Esophagus muscularis mucosa (tissue), 3 donors: ENCODE results near the gene P2RX5.

ENCODE experiments used
- CTCF ChIP-seq, 3 experiments: fragments of 200-600 bp in 2 of 3; fragments of 450-650 bp in 1 of 3; sonication (generic) in 2 of 3; IDR thresholded peaks; one replicate each; pipeline ENCODE4 v1.5.1; 2017 to 2019; ENCODE audit warnings: antibody characterized with exemption in 3 of 3, mild to moderate bottlenecking in 2 of 3, moderate library complexity in 1 of 3
- POLR2A ChIP-seq: fragments of 450-650 bp; IDR thresholded peaks from one replicate; pipeline ENCODE4 v1.6.1; 2017; ENCODE audit warnings: antibody characterized with exemption, moderate library complexity, mild to moderate bottlenecking, low read depth
- POLR2AphosphoS5 ChIP-seq, 2 donors: sonication (generic); formaldehyde crosslinking; IDR thresholded peaks; one replicate each; pipeline ENCODE4 v1.6.1; 2017; ENCODE audit warnings: antibody characterized with exemption in 2 of 2

- TF ChIP-seq CTCF (IDR thresholded peaks at IDR 0.05) (no peak), POLR2A (no peak), POLR2AphosphoS5 (IDR thresholded peaks at IDR 0.05) (no peak)
These were observed 54.9 kb downstream of the P2RX5 start for GRCh38 chr17:3641014-3641413.
